ENCODE data around the gene RBM39. TPM values are rescaled to one million over a fixed set of nuclear protein-coding genes. Genes with fewer than 3 reads are reported as not detected.
A peak's percentile ranks its signal among the peaks of the same experiment; 100 is the strongest.

Gene RBM39
- total and polyA plus RNA-seq, 2 experiments from 2014 or later, result 259 to 413 TPM

DNA sequence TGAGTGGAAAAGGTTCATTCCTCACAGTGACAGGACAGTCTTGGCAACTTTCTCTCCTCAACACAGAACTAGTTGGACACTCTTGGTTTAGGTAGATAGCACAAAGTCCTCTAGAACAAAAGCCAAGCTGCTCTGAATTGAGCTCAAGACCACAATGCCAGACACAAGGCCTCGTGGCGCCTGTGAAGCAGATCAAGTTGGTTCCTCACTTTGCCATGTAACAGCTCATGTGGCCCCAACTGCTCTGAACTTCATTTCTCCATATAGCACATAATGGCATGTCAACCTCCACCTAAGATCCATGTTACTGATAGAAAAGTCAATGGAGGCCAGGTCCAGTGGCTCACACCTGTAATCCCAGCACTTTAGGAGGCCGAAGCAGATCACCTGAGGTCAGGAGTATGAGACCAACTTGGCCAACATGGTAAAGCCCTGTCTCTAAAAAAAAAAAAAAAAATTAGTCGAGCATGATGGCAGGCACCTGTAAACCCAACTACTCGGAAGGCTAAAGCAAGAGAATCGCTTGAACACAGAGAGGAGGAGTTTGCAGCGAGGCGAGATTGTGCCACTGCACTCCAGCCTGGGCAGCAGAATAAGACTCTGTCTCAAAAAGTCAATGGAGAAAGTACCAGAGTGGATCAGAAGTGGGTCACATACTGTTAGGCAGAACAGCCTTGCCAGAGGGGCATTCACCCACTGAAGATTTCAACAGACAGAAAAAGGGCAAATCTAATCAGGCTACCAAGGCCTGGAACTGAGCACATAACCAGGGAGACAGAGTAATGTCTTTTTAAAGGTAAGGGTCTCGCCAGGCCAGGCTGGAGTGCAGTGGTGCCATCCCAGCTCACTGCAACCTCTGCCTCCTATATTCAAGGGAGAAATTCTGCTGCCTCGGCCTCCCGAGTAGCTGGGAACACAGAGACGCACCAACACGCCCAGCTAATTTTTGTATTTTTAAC is 21.6 kb downstream of the RBM39 start:
- Histone ChIP-seq H3K79me2 (replicated peaks; ENCODE audit: insufficient read depth) (peaks cover 98% of the 10 kb centered on the region), H3K9me2 (ENCODE audit: insufficient read depth) (no peaks in the 10 kb centered on the region), H3K27ac (ENCODE audit: low read depth) (0 out of 2 replicates have a peak overlapping the region, but pooled peaks have one; percentile 39), H3F3A (replicated peaks; ENCODE audit: low read depth) (peaks cover 58% of the 10 kb centered on the region), H2AFZ (no peak overlapping the region), H3K4me3 (no peak overlapping the region), H3K4me1 (ENCODE audit: insufficient read depth) (no peaks in the 10 kb centered on the region), H4K20me1 (replicated peaks; ENCODE audit: insufficient read depth) (peaks cover 78% of the 10 kb centered on the region), H3K27me3 (ENCODE audit: insufficient read depth) (no peaks in the 10 kb centered on the region), H3K4me2 (no peak overlapping the region), H3K36me3 (ENCODE audit: insufficient read depth) (peaks cover 98% of the 10 kb centered on the region)
- H3K27ac Mint-ChIP-seq, result peak overlapping the region; percentile 40; the same call in 1 of the 2 replicates
- DNase-seq (ENCODE audit: low spot score) (no peak), ATAC-seq (no peak)
- H3K36me3 Mint-ChIP-seq (ENCODE audit: low read depth), result peaks cover 100% of the 10 kb centered on the region
- no peaks in the 10 kb centered on the region for H3K9me3 Mint-ChIP-seq
- TF ChIP-seq, protein P1, sequence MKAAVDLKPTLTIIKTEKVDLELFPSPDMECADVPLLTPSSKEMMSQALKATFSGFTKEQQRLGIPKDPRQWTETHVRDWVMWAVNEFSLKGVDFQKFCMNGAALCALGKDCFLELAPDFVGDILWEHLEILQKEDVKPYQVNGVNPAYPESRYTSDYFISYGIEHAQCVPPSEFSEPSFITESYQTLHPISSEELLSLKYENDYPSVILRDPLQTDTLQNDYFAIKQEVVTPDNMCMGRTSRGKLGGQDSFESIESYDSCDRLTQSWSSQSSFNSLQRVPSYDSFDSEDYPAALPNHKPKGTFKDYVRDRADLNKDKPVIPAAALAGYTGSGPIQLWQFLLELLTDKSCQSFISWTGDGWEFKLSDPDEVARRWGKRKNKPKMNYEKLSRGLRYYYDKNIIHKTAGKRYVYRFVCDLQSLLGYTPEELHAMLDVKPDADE (IDR thresholded peaks at IDR 0.05), result no peak
- TF ChIP-seq EZH2phosphoT487 (IDR thresholded peaks at IDR 0.05; ENCODE audit: unreplicated experiment) (no peak), ZNF331 (CRISPR knock-in tag; IDR thresholded peaks at IDR 0.05; ENCODE audit: low read depth) (no peak)
- TF ChIP-seq, protein P2, sequence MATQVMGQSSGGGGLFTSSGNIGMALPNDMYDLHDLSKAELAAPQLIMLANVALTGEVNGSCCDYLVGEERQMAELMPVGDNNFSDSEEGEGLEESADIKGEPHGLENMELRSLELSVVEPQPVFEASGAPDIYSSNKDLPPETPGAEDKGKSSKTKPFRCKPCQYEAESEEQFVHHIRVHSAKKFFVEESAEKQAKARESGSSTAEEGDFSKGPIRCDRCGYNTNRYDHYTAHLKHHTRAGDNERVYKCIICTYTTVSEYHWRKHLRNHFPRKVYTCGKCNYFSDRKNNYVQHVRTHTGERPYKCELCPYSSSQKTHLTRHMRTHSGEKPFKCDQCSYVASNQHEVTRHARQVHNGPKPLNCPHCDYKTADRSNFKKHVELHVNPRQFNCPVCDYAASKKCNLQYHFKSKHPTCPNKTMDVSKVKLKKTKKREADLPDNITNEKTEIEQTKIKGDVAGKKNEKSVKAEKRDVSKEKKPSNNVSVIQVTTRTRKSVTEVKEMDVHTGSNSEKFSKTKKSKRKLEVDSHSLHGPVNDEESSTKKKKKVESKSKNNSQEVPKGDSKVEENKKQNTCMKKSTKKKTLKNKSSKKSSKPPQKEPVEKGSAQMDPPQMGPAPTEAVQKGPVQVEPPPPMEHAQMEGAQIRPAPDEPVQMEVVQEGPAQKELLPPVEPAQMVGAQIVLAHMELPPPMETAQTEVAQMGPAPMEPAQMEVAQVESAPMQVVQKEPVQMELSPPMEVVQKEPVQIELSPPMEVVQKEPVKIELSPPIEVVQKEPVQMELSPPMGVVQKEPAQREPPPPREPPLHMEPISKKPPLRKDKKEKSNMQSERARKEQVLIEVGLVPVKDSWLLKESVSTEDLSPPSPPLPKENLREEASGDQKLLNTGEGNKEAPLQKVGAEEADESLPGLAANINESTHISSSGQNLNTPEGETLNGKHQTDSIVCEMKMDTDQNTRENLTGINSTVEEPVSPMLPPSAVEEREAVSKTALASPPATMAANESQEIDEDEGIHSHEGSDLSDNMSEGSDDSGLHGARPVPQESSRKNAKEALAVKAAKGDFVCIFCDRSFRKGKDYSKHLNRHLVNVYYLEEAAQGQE (IDR thresholded peaks at IDR 0.05; ENCODE audit: unreplicated experiment), result no peak
- H3K4me1 Mint-ChIP-seq, result peaks cover 6% of the 10 kb centered on the region; the same call in 2 of the 3 replicates
- no peak overlapping the region for H3K4me3 Mint-ChIP-seq
- peaks cover 3% of the 10 kb centered on the region for H3K27me3 Mint-ChIP-seq (ENCODE audit: insufficient read depth, low read depth, poor library complexity)

DNA sequence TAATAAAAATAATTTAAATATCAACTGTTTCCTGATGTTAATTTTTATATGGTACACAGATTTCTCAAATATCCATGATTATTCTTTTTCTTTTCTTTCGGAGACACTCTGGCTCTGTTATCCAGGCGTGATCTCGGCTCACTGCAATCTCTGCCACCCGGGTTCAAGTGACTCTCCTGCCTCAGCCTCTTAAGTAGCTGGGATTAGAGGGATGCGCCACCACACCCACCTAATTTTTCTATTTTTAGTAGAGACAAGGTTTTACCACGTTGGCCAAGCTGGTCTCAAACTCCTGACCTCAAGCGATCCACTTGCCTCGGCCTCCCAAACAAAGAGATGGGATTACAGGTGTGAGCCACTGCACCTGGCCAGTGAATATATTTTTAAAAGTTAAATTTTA is 22.3 kb downstream of the RBM39 start:
- Histone ChIP-seq H3K4me1 (ENCODE audit: insufficient read depth) (no peaks in the 10 kb centered on the region), H3K79me2 (replicated peaks; ENCODE audit: insufficient read depth) (peaks cover 98% of the 10 kb centered on the region), H3F3A (replicated peaks; ENCODE audit: low read depth) (peaks cover 62% of the 10 kb centered on the region), H3K9me2 (ENCODE audit: insufficient read depth) (no peaks in the 10 kb centered on the region), H4K20me1 (replicated peaks; ENCODE audit: insufficient read depth) (peaks cover 82% of the 10 kb centered on the region), H3K4me2 (no peak overlapping the region), H3K27ac (ENCODE audit: low read depth) (no peak overlapping the region), H3K36me3 (ENCODE audit: insufficient read depth) (peaks cover 98% of the 10 kb centered on the region), H3K4me3 (no peak overlapping the region), H2AFZ (no peak overlapping the region), H3K27me3 (ENCODE audit: insufficient read depth) (no peaks in the 10 kb centered on the region)
- Mint-ChIP-seq H3K9me3 (no peaks in the 10 kb centered on the region), H3K36me3 (ENCODE audit: low read depth) (peaks cover 100% of the 10 kb centered on the region), H3K4me3 (no peak overlapping the region), H3K27me3 (ENCODE audit: insufficient read depth, low read depth, poor library complexity) (no peaks in the 10 kb centered on the region), H3K27ac (no peak overlapping the region), H3K4me1 (peaks cover 6% of the 10 kb centered on the region; the same call in 2 of the 3 replicates)
- DNase-seq (ENCODE audit: low spot score), result no peak
- no peak for ATAC-seq
- TF ChIP-seq ZNF331 (CRISPR knock-in tag; IDR thresholded peaks at IDR 0.05; ENCODE audit: low read depth) (no peak), ZNF114 (CRISPR knock-in tag; IDR thresholded peaks at IDR 0.05) (no peak), EZH2 (IDR thresholded peaks at IDR 0.05; ENCODE audit: low read depth, unreplicated experiment) (no peak), JUNB (IDR thresholded peaks at IDR 0.05; ENCODE audit: unreplicated experiment) (no peak), EZH2phosphoT487 (IDR thresholded peaks at IDR 0.05; ENCODE audit: unreplicated experiment) (no peak), CREB1 (CRISPR knock-in tag; IDR thresholded peaks at IDR 0.05; ENCODE audit: low read depth) (no peak)
- TF ChIP-seq, protein P3, sequence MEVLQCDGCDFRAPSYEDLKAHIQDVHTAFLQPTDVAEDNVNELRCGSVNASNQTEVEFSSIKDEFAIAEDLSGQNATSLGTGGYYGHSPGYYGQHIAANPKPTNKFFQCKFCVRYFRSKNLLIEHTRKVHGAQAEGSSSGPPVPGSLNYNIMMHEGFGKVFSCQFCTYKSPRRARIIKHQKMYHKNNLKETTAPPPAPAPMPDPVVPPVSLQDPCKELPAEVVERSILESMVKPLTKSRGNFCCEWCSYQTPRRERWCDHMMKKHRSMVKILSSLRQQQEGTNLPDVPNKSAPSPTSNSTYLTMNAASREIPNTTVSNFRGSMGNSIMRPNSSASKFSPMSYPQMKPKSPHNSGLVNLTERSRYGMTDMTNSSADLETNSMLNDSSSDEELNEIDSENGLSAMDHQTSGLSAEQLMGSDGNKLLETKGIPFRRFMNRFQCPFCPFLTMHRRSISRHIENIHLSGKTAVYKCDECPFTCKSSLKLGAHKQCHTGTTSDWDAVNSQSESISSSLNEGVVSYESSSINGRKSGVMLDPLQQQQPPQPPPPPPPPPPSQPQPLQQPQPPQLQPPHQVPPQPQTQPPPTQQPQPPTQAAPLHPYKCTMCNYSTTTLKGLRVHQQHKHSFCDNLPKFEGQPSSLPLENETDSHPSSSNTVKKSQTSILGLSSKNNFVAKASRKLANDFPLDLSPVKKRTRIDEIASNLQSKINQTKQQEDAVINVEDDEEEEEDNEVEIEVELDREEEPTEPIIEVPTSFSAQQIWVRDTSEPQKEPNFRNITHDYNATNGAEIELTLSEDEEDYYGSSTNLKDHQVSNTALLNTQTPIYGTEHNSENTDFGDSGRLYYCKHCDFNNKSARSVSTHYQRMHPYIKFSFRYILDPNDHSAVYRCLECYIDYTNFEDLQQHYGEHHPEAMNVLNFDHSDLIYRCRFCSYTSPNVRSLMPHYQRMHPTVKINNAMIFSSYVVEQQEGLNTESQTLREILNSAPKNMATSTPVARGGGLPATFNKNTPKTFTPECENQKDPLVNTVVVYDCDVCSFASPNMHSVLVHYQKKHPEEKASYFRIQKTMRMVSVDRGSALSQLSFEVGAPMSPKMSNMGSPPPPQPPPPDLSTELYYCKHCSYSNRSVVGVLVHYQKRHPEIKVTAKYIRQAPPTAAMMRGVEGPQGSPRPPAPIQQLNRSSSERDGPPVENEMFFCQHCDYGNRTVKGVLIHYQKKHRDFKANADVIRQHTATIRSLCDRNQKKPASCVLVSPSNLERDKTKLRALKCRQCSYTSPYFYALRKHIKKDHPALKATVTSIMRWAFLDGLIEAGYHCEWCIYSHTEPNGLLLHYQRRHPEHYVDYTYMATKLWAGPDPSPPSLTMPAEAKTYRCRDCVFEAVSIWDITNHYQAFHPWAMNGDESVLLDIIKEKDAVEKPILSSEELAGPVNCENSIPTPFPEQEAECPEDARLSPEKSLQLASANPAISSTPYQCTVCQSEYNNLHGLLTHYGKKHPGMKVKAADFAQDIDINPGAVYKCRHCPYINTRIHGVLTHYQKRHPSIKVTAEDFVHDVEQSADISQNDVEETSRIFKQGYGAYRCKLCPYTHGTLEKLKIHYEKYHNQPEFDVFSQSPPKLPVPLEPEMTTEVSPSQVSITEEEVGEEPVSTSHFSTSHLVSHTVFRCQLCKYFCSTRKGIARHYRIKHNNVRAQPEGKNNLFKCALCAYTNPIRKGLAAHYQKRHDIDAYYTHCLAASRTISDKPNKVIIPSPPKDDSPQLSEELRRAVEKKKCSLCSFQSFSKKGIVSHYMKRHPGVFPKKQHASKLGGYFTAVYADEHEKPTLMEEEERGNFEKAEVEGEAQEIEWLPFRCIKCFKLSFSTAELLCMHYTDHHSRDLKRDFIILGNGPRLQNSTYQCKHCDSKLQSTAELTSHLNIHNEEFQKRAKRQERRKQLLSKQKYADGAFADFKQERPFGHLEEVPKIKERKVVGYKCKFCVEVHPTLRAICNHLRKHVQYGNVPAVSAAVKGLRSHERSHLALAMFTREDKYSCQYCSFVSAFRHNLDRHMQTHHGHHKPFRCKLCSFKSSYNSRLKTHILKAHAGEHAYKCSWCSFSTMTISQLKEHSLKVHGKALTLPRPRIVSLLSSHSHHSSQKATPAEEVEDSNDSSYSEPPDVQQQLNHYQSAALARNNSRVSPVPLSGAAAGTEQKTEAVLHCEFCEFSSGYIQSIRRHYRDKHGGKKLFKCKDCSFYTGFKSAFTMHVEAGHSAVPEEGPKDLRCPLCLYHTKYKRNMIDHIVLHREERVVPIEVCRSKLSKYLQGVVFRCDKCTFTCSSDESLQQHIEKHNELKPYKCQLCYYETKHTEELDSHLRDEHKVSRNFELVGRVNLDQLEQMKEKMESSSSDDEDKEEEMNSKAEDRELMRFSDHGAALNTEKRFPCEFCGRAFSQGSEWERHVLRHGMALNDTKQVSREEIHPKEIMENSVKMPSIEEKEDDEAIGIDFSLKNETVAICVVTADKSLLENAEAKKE (CRISPR knock-in tag; IDR thresholded peaks at IDR 0.05), result no peak

Measured in GM23338 (cell line).